ENCODE results near the gene TCEANC. TPM values are rescaled to one million over a fixed set of nuclear protein-coding genes. Genes with fewer than 3 reads are reported as not detected.

TCEANC gene
- polyA plus RNA-seq, 2 of the 4 experiments (the other 2 are of a cell fraction): 0.81 to 2.7 TPM

DNA sequence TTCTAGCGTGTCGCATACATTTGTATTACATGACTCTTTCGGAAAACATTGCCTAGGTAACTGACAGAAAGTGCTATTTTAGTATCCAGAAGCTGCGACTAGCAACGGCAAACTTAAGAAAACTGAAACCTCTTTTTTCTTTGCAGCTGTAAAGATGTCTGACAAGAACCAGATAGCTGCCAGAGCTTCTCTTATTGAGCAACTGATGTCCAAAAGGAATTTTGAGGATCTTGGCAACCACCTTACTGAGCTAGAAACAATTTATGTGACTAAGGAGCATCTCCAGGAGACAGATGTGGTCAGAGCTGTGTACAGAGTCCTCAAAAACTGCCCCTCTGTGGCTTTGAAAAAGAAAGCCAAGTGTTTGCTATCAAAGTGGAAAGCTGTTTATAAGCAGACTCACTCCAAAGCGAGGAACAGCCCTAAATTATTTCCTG is 9.4 kb downstream of the TCEANC start:
- no peak for ATAC-seq
- peaks cover 5% of the 10 kb centered on the region; the same call in 2 of the 3 replicates for H3K4me1 ChIP-seq
- no peak overlapping the region for H3K4me2 ChIP-seq
- H3K9me3 ChIP-seq: no peaks in the 10 kb centered on the region
- no peak for DNase-seq (ENCODE audit: low read depth in 1 of 2, low spot score in 1 of 2)
- H3K4me3 ChIP-seq: no peak overlapping the region
- 0 out of 6 replicates have a peak overlapping the region, but pooled peaks of 1 of the 2 experiments have one; percentile 19 for H3K27ac ChIP-seq
- 82% methylated on average over 6 of the region's 6 CpGs for WGBS (ENCODE audit: missing lambda C conversion rate)
- peak; percentile 94 for FAIRE-seq
- POLR2A ChIA-PET: interaction anchor here (0.7 kb wide), 1 partner anchor 27 kb away, joined by 3 read pairs; the partner anchor contains the start of gene RAB9A
- TF ChIP-seq CBX2 (IDR thresholded peaks at IDR 0.05; ENCODE audit: borderline replicate concordance, low read depth): no peak
- no peak for TF ChIP-seq RFX5 (IDR thresholded peaks at IDR 0.05)
- no peak for TF ChIP-seq KDM5A (IDR thresholded peaks at IDR 0.05)
- no peak for TF ChIP-seq HOXB13 (CRISPR knock-in tag; IDR thresholded peaks at IDR 0.05; ENCODE audit: low read depth)
- TF ChIP-seq EP300 (IDR thresholded peaks at IDR 0.05): no peak
- TF ChIP-seq JUNB (IDR thresholded peaks at IDR 0.05): no peak
- TF ChIP-seq, protein P1, sequence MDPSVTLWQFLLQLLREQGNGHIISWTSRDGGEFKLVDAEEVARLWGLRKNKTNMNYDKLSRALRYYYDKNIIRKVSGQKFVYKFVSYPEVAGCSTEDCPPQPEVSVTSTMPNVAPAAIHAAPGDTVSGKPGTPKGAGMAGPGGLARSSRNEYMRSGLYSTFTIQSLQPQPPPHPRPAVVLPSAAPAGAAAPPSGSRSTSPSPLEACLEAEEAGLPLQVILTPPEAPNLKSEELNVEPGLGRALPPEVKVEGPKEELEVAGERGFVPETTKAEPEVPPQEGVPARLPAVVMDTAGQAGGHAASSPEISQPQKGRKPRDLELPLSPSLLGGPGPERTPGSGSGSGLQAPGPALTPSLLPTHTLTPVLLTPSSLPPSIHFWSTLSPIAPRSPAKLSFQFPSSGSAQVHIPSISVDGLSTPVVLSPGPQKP (IDR thresholded peaks at IDR 0.05; ENCODE audit: low read depth, low read length): no peak
- TF ChIP-seq POLR2AphosphoS2 (conservative IDR thresholded peaks at IDR 0.05; ENCODE audit: low read length): no peak
- TF ChIP-seq MAFK (IDR thresholded peaks at IDR 0.05; ENCODE audit: partially characterized antibody): no peak
- CTCF ChIA-PET: interaction anchor here (0.8 to 1.5 kb wide), 4 partner anchors 9 to 86 kb away, joined by 3 to 7 read pairs (median 4); partner anchors contain the start of genes RAB9A and TCEANC

DNA sequence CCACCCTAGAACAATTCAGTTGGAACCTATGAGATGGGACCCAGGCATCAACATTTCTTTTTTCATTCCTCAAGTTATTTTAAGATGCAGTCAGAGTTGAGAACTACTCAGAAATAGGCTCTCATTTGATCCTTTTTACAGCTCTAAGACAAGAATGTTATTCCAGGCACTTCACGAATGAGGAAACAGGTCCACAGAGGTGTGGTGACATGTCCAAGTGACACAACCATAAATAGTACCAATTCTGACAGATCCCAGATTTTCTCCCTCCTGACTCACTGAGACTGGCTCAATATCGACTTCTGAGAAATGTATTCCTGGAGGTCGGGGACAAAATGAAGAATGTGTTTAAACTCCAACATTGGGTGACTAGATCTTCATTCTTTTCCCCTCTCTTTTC is 11.1 kb downstream of the TCEANC start:
- FAIRE-seq: no peak
- Histone ChIP-seq H3K4me3 (no peak overlapping the region), H3K27ac (no peak overlapping the region), H3K9me3 (no peaks in the 10 kb centered on the region), H3K4me2 (no peak overlapping the region), H3K4me1 (peaks cover 20% of the 10 kb centered on the region)
- no peak for TF ChIP-seq RARB (CRISPR knock-in tag; IDR thresholded peaks at IDR 0.05)
- 65% methylated on average over 3 of the region's 3 CpGs for WGBS (ENCODE audit: missing lambda C conversion rate)
- CTCF ChIA-PET: no interaction called here
- POLR2A ChIA-PET: no interaction called here
- DNase-seq (ENCODE audit: low read depth in 1 of 2, low spot score in 1 of 2): no peak
- ATAC-seq: no peak

DNA sequence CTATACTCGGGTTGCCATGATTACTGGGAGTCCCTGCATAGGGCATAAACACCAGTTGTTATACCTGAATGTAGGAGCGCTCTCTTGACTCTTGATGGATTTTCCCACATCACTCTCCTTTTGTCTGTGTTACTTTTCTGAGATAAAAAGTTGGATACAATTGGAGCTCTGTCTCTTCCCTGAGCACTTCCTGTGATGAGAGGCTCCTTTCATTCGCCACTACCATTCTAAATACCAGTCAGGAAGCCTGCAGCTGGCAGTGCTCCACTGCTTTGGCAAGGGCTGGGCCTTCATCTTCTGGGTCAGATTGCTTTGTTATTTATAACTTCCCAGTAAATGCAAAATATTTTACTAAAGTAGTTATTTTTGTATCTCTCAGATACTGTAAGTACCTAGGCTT is 13.9 kb downstream of the TCEANC start:
- CTCF ChIA-PET: interaction anchor here (1.3 kb wide), 1 partner anchor 80 kb away, joined by 5 read pairs; no protein-coding TSS in a partner anchor
- H3K27ac ChIP-seq: no peak overlapping the region; a peak in 1 of 6 replicates
- no peak for DNase-seq (ENCODE audit: low read depth in 1 of 2, low spot score in 1 of 2)
- POLR2A ChIA-PET: no interaction called here
- H3K9me3 ChIP-seq: no peaks in the 10 kb centered on the region
- no peak overlapping the region for H3K4me2 ChIP-seq
- peaks cover 15% of the 10 kb centered on the region for H3K4me1 ChIP-seq
- TF ChIP-seq RCOR1 (IDR thresholded peaks at IDR 0.05; ENCODE audit: low read depth, low read length): no peak
- no peak for TF ChIP-seq SREBF2 (IDR thresholded peaks at IDR 0.05)
- TF ChIP-seq, protein P2, sequence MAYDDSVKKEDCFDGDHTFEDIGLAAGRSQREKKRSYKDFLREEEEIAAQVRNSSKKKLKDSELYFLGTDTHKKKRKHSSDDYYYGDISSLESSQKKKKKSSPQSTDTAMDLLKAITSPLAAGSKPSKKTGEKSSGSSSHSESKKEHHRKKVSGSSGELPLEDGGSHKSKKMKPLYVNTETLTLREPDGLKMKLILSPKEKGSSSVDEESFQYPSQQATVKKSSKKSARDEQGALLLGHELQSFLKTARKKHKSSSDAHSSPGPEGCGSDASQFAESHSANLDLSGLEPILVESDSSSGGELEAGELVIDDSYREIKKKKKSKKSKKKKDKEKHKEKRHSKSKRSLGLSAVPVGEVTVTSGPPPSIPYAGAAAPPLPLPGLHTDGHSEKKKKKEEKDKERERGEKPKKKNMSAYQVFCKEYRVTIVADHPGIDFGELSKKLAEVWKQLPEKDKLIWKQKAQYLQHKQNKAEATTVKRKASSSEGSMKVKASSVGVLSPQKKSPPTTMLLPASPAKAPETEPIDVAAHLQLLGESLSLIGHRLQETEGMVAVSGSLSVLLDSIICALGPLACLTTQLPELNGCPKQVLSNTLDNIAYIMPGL (CRISPR knock-in tag; IDR thresholded peaks at IDR 0.05; ENCODE audit: borderline replicate concordance): no peak
- TF ChIP-seq ESRRA (IDR thresholded peaks at IDR 0.05; ENCODE audit: borderline replicate concordance, low read length): no peak
- TF ChIP-seq CHD4 (IDR thresholded peaks at IDR 0.05; ENCODE audit: borderline replicate concordance): no peak
- no peak for TF ChIP-seq EP300 (IDR thresholded peaks at IDR 0.05)
- no peak for TF ChIP-seq MAZ (IDR thresholded peaks at IDR 0.05; ENCODE audit: borderline replicate concordance, low read depth, low read length)
- no peak for TF ChIP-seq HDAC2 (IDR thresholded peaks at IDR 0.05)
- TF ChIP-seq, protein P3, sequence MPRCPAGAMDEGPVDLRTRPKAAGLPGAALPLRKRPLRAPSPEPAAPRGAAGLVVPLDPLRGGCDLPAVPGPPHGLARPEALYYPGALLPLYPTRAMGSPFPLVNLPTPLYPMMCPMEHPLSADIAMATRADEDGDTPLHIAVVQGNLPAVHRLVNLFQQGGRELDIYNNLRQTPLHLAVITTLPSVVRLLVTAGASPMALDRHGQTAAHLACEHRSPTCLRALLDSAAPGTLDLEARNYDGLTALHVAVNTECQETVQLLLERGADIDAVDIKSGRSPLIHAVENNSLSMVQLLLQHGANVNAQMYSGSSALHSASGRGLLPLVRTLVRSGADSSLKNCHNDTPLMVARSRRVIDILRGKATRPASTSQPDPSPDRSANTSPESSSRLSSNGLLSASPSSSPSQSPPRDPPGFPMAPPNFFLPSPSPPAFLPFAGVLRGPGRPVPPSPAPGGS (IDR thresholded peaks at IDR 0.05): no peak
- no peak for TF ChIP-seq NFE2L2 (conservative IDR thresholded peaks at IDR 0.05; ENCODE audit: low read length)
- no peak overlapping the region for H3K4me3 ChIP-seq
- no peak for FAIRE-seq
- WGBS (ENCODE audit: missing lambda C conversion rate): 82% methylated on average over 3 of the region's 3 CpGs
- no peak for ATAC-seq

Measured in A549 (cell line).